ENCODE measurements around the gene EEFSEC. TPM values are rescaled to one million over a fixed set of nuclear protein-coding genes. Genes with fewer than 3 reads are reported as not detected.

EEFSEC gene
- total and polyA plus RNA-seq, 12 donors, result 5.5 to 15.6 (median 10.4) TPM

GRCh38 chr3:128180436-128180835 is 27.2 kb downstream of the EEFSEC start:
- Histone ChIP-seq H3K27ac (no peak overlapping the region), H3K4me3 (no peak overlapping the region), H3K9me3 (replicated peaks in 1 of 3) (no peaks in the 10 kb centered on the region), H3K36me3 (replicated peaks in 1 of 2) (no peaks in the 10 kb centered on the region), H3K27me3 (no peaks in the 10 kb centered on the region), H3K4me1 (replicated peaks in 1 of 2) (peaks cover 0 to 22% of the 10 kb centered on the region in 2 donors)
- 74 to 80% (median 76%) methylated on average over 2 of the region's 2 CpGs for WGBS, 4 donors
- intact Hi-C loops (cut with DNase I), result no loop called here
- no peak for DNase-seq
- TF ChIP-seq POLR2A (IDR thresholded peaks at IDR 0.05), result no peak
- no peak for TF ChIP-seq CTCF (IDR thresholded peaks at IDR 0.05)

GRCh38 chr3:128180913-128181312 is 27.6 kb downstream of the EEFSEC start:
- TF ChIP-seq CTCF (IDR thresholded peaks at IDR 0.05) (no peak), POLR2A (IDR thresholded peaks at IDR 0.05) (no peak)
- H3K4me3 ChIP-seq, result no peak overlapping the region
- no peaks in the 10 kb centered on the region for H3K27me3 ChIP-seq
- WGBS, 4 donors, result 92 to 97% (median 96%) methylated on average over 3 of the region's 3 CpGs
- no peak for DNase-seq
- peaks cover 0 to 22% of the 10 kb centered on the region in 2 donors for H3K4me1 ChIP-seq (replicated peaks in 1 of 2)
- intact Hi-C loops (cut with DNase I), result no loop called here
- no peak overlapping the region for H3K27ac ChIP-seq
- H3K36me3 ChIP-seq (replicated peaks in 1 of 2), result no peaks in the 10 kb centered on the region
- no peaks in the 10 kb centered on the region for H3K9me3 ChIP-seq (replicated peaks in 1 of 3)

GRCh38 chr3:128182656-128183055 is 29.4 kb downstream of the EEFSEC start:
- Histone ChIP-seq H3K27ac (no peak overlapping the region), H3K4me3 (no peak overlapping the region), H3K27me3 (no peaks in the 10 kb centered on the region), H3K9me3 (replicated peaks in 1 of 3) (no peaks in the 10 kb centered on the region), H3K36me3 (replicated peaks in 1 of 2) (no peaks in the 10 kb centered on the region), H3K4me1 (replicated peaks in 1 of 2) (peaks cover 0 to 22% of the 10 kb centered on the region in 2 donors)
- WGBS, 4 donors, result 61 to 79% (median 67%) methylated on average over 5 to 6 of the region's 6 CpGs
- intact Hi-C loops (cut with DNase I), result no loop called here
- DNase-seq, result no peak
- TF ChIP-seq POLR2A (IDR thresholded peaks at IDR 0.05) (no peak), CTCF (IDR thresholded peaks at IDR 0.05) (no peak)

GRCh38 chr3:128185630-128186447 is 32.6 kb downstream of the EEFSEC start:
- no peak for DNase-seq
- Histone ChIP-seq H3K9me3 (replicated peaks in 1 of 3) (no peaks in the 10 kb centered on the region), H3K36me3 (replicated peaks in 1 of 2) (no peaks in the 10 kb centered on the region), H3K27me3 (no peaks in the 10 kb centered on the region), H3K4me1 (replicated peaks in 1 of 2) (no peaks in the 10 kb centered on the region), H3K27ac (no peak overlapping the region), H3K4me3 (no peak overlapping the region)
- WGBS, 4 donors, result 86 to 93% (median 91%) methylated on average over 3 of the region's 3 CpGs
- TF ChIP-seq POLR2A (IDR thresholded peaks at IDR 0.05) (no peak), CTCF (IDR thresholded peaks at IDR 0.05) (no peak)
- intact Hi-C loops (cut with DNase I), result no loop called here

Data from adrenal gland (tissue), 12 donors.